ENCODE measurements around the gene AP1M2.

The AP1M2 gene

GRCh38 chr19:10587022-10587838, at the start of gene AP1M2:
AP1M2 (minus strand) TSS chr19:10587312; CDS start chr19:10587231, 81 bp downstream.
- DNase-seq (ENCODE audit: low read depth in 2 of 2): no peak

- DNase-seq (ENCODE audit: low read depth in 2 of 2): no peak
These were observed 49.3 kb upstream of the AP1M2 start for GRCh38 chr19:10636304-10636972.

- no peak for DNase-seq (ENCODE audit: low read depth in 2 of 2)
These were observed 47.9 kb upstream of the AP1M2 start for GRCh38 chr19:10634963-10635362.

- no peak for DNase-seq (ENCODE audit: low read depth in 2 of 2)
These were observed 47.3 kb upstream of the AP1M2 start for GRCh38 chr19:10634430-10634829.

GRCh38 chr19:10631874-10632273, 44.8 kb upstream of the AP1M2 start:
- DNase-seq (ENCODE audit: low read depth in 2 of 2): no peak

GRCh38 chr19:10625762-10626138, 38.6 kb upstream of the AP1M2 start:
- DNase-seq (ENCODE audit: low read depth in 2 of 2): no peak

GRCh38 chr19:10625003-10625761, 38.1 kb upstream of the AP1M2 start, which contains the start of gene SLC44A2:
SLC44A2 (plus strand) TSS chr19:10625553; CDS start chr19:10625634, 81 bp downstream.
- DNase-seq (ENCODE audit: low read depth in 2 of 2): no peak

- no peak for DNase-seq (ENCODE audit: low read depth in 2 of 2)
These were observed 37.5 kb upstream of the AP1M2 start for GRCh38 chr19:10624585-10624984.

- no peak for DNase-seq (ENCODE audit: low read depth in 2 of 2)
These were observed 34.9 kb upstream of the AP1M2 start for GRCh38 chr19:10621966-10622365.

- no peak for DNase-seq (ENCODE audit: low read depth in 2 of 2)
These were observed 33.7 kb upstream of the AP1M2 start for GRCh38 chr19:10620786-10621185.

- no peak for DNase-seq (ENCODE audit: low read depth in 2 of 2)
These were observed 31.7 kb upstream of the AP1M2 start for GRCh38 chr19:10618846-10619245.

GRCh38 chr19:10617409-10618121, 30.5 kb upstream of the AP1M2 start:
- no peak for DNase-seq (ENCODE audit: low read depth in 2 of 2)

- DNase-seq (ENCODE audit: low read depth in 2 of 2): no peak
These were observed 28.4 kb upstream of the AP1M2 start for GRCh38 chr19:10615429-10616023.

GRCh38 chr19:10612499-10613119, 25.5 kb upstream of the AP1M2 start:
- no peak for DNase-seq (ENCODE audit: low read depth in 2 of 2)

GRCh38 chr19:10611907-10612306, 24.8 kb upstream of the AP1M2 start:
- no peak for DNase-seq (ENCODE audit: low read depth in 2 of 2)

- no peak for DNase-seq (ENCODE audit: low read depth in 2 of 2)
These were observed 17.4 kb upstream of the AP1M2 start for GRCh38 chr19:10604460-10604980.

GRCh38 chr19:10603873-10604459, 16.9 kb upstream of the AP1M2 start:
- no peak for DNase-seq (ENCODE audit: low read depth in 2 of 2)

GRCh38 chr19:10603084-10603872, 16.2 kb upstream of the AP1M2 start:
- peak; percentile 58 to 59 for DNase-seq (ENCODE audit: low read depth in 2 of 2)

- DNase-seq (ENCODE audit: low read depth in 2 of 2): peak; percentile 88 to 92
These were observed 15.4 kb upstream of the AP1M2 start for GRCh38 chr19:10602330-10603083.

Data from stimulated activated CD4-positive, alpha-beta T cell treated with anti-CD3 and anti-CD28 coated beads, Interleukin-4, amount 100 ng/mL, for 48 hours (primary cell).